ENCODE measurements around the gene UCP2.

UCP2 gene

DNA sequence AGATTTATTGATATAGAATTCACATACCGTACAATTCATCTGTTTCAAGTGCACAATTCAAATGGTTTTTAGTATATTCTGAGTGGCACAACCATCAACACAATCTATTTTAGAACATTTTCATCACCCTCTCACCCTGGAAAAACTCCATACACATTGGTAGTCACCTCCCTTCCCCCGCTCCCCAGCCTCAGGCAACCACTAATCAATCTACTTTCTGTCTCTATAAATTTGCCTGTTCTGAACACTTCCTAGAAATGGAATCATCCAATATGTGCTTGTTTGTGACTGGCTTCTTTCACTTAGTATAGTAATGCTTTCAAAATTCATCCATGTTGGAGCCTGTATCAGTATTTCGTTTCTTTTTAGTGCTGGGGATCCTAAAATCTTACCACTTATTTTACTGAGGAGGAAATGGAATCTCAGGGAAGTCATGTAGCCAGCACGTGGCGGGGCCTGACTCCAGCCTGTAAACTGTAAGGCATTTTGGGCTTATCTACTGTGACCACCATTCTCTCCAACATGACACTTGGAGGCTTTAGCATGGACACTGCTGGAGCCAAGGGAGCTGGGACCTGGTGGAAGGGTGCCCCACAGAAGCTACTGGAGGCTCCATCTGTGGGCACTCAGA lies 27.1 kb upstream of the UCP2 start:
- DNase-seq, result no peak

DNA sequence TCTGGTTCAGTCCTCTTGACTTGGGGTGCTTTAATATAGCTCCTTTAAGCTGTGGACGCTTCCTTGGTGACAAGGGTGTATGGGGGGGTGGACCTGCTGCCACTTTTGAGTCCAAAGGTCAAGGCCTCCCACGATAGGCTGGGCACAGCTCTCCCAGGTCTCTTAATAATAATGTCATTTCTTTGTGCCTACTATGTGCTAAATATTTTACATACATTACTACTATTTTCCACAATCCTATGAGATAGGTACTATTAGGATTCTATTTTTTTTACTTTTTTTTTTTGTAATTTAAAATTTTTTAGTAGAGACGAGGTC lies 26.5 kb upstream of the UCP2 start:
- DNase-seq, result no peak

DNA sequence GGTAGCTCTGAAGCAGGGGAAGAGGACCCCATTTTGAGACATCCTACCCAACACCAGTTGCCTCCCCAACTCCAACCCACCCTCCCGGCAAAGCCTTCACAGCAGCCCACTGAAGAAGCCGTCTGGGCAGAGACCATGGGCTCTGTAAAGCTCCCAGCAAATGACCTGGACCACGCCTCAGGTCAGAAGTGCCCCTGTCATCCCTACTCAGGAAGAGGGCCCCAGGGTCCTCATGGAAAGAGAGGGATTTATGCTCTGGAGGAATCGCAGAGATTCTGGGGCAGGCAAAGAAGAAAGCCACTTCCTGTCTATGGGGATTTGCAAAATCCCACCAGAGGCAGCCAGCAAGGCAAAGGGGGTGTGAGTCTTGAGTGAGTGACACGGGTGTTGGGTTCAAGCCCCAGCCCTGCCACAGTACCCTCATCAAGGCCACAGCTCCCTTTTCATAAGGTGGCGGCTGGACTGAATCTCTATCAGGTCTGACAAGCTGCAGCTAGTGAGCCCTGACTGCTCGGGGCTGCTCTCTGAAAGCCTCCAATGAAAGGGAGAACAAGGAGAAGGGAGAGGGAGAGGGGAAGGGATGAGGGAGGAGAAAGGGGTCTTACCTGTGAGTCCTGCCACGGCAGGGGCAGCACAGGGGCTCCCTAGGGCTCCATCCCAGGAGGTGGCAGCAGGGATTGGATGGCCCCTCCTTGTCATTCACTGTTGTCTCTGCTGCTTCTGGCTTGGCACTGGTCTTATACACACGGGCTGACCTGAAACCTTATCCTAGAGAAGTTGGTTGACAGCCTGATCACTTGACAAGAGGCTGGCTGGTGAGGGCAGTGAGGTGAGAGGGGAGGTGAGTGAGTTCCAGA lies 26.0 kb upstream of the UCP2 start, which contains the start of gene UCP3:
UCP3 (minus strand) TSS at position 713 of the 857 bp plus-strand sequence. CDS start 2,043 bp downstream, outside the sequence.
- DNase-seq, result no peak

- no peak for DNase-seq
These were observed 25.2 kb upstream of the UCP2 start for GRCh38 chr11:74007691-74008372.

GRCh38 chr11:74006743-74007304 lies 24.2 kb upstream of the UCP2 start:
- DNase-seq, result no peak

- no peak for DNase-seq
These were observed 23.3 kb upstream of the UCP2 start for GRCh38 chr11:74005721-74006517.

- DNase-seq, result peak; percentile 71
These were observed 22.3 kb upstream of the UCP2 start for GRCh38 chr11:74004759-74005615.

DNA sequence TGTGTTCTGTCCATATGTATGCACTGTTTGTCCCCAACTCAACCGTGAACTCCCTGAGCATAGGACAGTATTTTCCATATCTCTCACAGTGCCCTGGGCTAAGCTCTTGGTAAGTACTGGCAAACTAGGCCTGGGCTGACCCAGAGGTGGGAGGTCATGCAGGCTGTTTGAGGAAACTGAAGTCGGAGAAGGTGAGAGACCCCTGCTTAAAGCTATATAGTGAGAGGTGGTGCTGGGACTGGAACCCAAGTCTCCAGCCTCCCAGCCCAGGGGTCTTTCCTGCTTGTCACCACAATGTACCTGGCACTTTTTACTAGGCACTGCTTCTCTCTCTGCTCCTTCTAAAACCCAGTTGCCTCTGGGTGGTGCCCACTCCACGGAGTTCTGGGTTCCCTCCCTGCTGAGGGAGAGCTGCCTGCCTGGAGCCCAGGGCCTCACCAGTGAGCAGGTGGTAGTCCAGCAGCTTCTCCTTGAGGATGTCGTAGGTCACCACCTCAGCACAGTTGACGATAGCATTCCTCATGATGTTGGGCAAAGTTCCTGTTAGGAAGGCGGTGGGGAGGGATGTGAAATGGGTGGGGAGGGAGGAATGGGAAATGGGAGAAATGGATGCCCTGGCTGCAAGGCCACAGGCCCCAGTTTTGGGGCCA lies 21.5 kb upstream of the UCP2 start:
- DNase-seq, result no peak

DNA sequence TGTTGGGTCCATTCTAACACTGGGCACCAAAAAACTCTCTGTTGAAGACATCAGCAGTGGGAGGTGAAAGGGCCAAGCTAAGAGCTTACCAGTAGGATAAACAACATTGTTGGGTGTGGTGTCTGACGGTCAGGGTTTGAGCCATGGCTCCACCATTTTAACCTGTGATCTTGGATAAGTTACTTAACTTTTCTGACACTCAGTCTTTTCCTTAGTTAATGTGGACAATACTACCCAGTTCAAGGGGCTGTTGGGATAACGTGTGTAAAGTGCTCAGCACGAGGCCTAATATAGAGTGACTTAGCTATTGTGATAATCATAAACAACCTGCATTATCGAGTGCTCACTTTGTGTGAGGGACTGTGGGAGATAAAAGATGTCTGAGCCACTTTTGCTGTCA lies 20.2 kb upstream of the UCP2 start:
- DNase-seq, result no peak

- DNase-seq, result no peak
These were observed 19.2 kb upstream of the UCP2 start for GRCh38 chr11:74001822-74002286.

GRCh38 chr11:74000307-74001133 lies 17.9 kb upstream of the UCP2 start:
- no peak for DNase-seq

DNA sequence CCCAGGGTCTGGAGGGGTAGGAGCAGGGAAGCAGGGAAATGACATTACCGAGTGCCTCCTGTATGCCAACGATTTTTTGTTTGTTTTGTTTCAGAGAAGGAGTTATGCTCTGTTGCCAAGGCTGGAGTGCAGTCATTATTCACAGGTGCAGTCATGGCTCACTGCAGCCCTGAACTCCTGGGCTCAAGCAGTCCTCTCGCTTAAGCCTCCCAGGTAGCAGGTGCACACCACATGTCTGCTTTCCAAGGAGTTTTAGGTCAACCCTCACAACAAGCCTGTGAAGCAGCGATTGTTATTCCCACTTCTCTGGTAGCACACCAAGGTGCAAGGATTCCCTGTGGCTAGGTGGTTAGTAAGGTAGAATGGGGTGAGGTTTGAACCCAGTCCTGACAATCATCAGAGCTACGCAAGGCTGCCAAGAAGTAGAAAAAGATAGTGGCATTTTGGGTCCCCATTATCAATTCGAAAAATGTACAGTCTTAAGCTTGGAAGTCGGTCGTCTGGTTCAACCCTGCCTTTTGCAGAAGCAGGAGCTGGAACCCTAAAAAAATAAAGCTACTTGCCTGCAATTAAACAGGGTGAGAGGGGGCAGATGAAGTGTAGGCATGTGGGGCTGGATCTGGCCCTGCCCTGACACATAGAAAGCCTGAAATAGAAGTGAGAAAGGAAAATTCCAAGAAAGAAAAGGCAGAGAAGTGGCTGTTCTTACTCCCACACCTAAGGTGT lies 17.1 kb upstream of the UCP2 start:
- no peak for DNase-seq

DNA sequence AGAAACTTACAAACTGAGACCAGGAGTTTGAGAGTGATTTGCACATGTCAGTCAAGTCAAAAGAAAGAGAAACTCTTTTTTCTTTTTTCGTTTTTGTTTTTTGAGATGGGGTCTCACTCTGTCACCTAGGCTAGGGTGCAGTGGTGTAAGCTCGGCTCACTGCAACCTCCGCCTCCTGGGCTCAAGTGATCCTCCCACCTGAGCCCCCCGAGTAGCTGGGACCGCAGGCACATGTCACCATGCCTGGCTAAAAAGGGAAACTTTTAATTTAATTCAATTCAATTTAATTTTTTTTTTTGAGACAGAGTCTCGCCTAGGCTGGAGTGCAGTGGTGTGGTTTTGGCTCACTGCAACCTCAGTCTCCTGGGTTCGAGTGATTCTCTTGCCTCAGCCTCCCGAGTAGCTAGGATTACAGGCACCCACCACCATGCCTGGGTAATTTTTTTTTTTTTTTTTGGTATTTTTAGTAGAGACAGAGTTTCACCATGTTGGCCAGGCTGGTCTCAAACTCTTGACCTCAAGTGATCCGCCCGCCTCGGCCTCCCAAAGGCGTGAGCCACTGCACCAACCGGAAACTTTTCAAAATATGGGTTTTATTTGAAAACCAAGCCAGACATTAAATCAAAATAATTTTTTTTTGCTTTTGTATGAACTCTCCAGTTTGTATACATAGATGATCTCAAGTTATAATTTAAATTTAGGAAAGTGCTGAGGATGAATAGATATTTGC lies 16.4 kb upstream of the UCP2 start:
- no peak for DNase-seq

GRCh38 chr11:73997120-73997770 lies 14.6 kb upstream of the UCP2 start:
- peak; percentile 24 for DNase-seq

- DNase-seq, result peak; percentile 22
These were observed 13.6 kb upstream of the UCP2 start for GRCh38 chr11:73996161-73996747.

DNA sequence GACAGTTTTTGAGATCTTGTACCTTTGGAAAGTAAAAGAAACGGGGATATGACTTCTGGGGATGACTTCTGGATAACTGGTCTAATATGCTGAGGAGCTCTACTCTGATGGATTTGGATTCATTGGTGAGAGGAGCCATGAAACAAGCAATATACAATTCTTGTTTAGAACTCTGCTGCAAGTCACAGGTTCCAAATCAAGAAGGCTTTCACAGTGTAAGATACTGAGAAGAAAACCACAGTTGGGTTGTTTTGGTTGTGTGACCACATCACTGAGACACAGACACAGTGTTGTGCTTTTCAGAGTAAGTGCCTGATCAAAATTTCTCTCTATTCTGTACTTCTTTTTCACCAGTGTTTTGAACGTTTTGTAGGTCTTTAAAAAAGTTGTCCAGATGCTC lies 13.1 kb upstream of the UCP2 start:
- DNase-seq, result peak; percentile 25

- no peak for DNase-seq
These were observed 12.6 kb upstream of the UCP2 start for GRCh38 chr11:73995247-73995646.
